ENCODE measurements around the gene IDH2.

GRCh38 chr15:90091156-90091931 is 10.9 kb downstream of the IDH2 start:
- no peak for TF ChIP-seq ZSCAN18 (tag by site-specific recombination; IDR thresholded peaks at IDR 0.05)
- TF ChIP-seq ZNF132 (tag by site-specific recombination; IDR thresholded peaks at IDR 0.05; ENCODE audit: borderline replicate concordance), result no peak
- TF ChIP-seq SCRT1 (tag by site-specific recombination; IDR thresholded peaks at IDR 0.05; ENCODE audit: borderline replicate concordance), result no peak
- no peak for TF ChIP-seq ZNF184 (tag by site-specific recombination; IDR thresholded peaks at IDR 0.05)
- no peak for TF ChIP-seq CTCF (tag by site-specific recombination; IDR thresholded peaks at IDR 0.05)
- TF ChIP-seq ELK4 (IDR thresholded peaks at IDR 0.05; ENCODE audit: borderline replicate concordance, low read depth, low read length), result no peak
- TF ChIP-seq SP7 (tag by site-specific recombination; IDR thresholded peaks at IDR 0.05), result no peak
- TF ChIP-seq ZNF394 (tag by site-specific recombination; IDR thresholded peaks at IDR 0.05; ENCODE audit: borderline replicate concordance), result no peak
- TF ChIP-seq REST (tag by site-specific recombination; IDR thresholded peaks at IDR 0.05), result no peak
- TF ChIP-seq ZNF658 (tag by site-specific recombination; IDR thresholded peaks at IDR 0.05), result no peak
- TF ChIP-seq ZNF311 (tag by site-specific recombination; IDR thresholded peaks at IDR 0.05; ENCODE audit: borderline replicate concordance), result no peak
- TF ChIP-seq ATF2 (tag by site-specific recombination; IDR thresholded peaks at IDR 0.05; ENCODE audit: low read depth), result no peak
- TF ChIP-seq ZNF791 (tag by site-specific recombination; IDR thresholded peaks at IDR 0.05), result no peak
- TF ChIP-seq ZNF558 (tag by site-specific recombination; IDR thresholded peaks at IDR 0.05), result no peak
